GM12878 (cell line): ENCODE results near the gene NELL1.

Experiments used
- CEBPB ChIP-seq, 2 experiments: fragments of 150-350 bp in 1 of 2; IDR thresholded peaks; 2 replicates each; pipeline ENCODE4 v1.6.1; 2012 to 2014; ENCODE audit warnings: low read depth in 2 of 2, low read length in 2 of 2, borderline replicate concordance in 1 of 2, inconsistent platforms in 1 of 2
- ELK1 ChIP-seq: IDR thresholded peaks from 2 replicates; pipeline ENCODE4 v1.6.1; 2012; ENCODE audit warnings: low read depth, low read length, improper control_type of control experiment
- EZH2 ChIP-seq: IDR thresholded peaks from 2 replicates; pipeline ENCODE4 v1.6.1; 2012; ENCODE audit warnings: low read depth, mild to moderate bottlenecking, control low read depth, inconsistent platforms, low read length, borderline replicate concordance; ENCODE audit not compliant: control insufficient read depth
- KDM1A ChIP-seq: fragments of 200-600 bp; sonication (generic); IDR thresholded peaks from 2 replicates; pipeline ENCODE4 v1.6.1; 2016; ENCODE audit warnings: borderline replicate concordance
- MEF2A ChIP-seq: IDR thresholded peaks from 2 replicates; pipeline ENCODE4 v1.6.1; 2011; ENCODE audit warnings: low read depth, mild to moderate bottlenecking, low read length, moderate library complexity; ENCODE audit not compliant: insufficient read depth
- MXI1 ChIP-seq: fragments of 150-350 bp; IDR thresholded peaks from 2 replicates; pipeline ENCODE4 v1.6.1; 2011; ENCODE audit warnings: low read depth, mild to moderate bottlenecking, inconsistent platforms, low read length, improper control_type of control experiment
- RFX5 ChIP-seq: IDR thresholded peaks from 2 replicates; pipeline ENCODE4 v1.6.1; 2011; ENCODE audit warnings: low read depth, low read length, improper control_type of control experiment
- SMC3 ChIP-seq: IDR thresholded peaks from 2 replicates; pipeline ENCODE4 v1.6.1; 2011; ENCODE audit warnings: low read length, improper control_type of control experiment, borderline replicate concordance
- TAF1 ChIP-seq: IDR thresholded peaks from 2 replicates; pipeline ENCODE4 v1.6.1; 2011; ENCODE audit warnings: mild to moderate bottlenecking, low read depth, low read length, borderline replicate concordance
- TF ChIP-seq, protein P1 (sequence below): IDR thresholded peaks from 2 replicates; pipeline ENCODE4 v1.6.1; 2011; ENCODE audit warnings: low read depth, mild to moderate bottlenecking, low read length, moderate library complexity, borderline replicate concordance; ENCODE audit errors: extremely low read depth
- TF ChIP-seq, protein P2 (sequence below): fragments of 450-650 bp; formaldehyde crosslinking; IDR thresholded peaks from 2 replicates; pipeline ENCODE4 v1.5.0; 2022; ENCODE audit warnings: mild to moderate bottlenecking, missing genetic modification characterization

DNA sequence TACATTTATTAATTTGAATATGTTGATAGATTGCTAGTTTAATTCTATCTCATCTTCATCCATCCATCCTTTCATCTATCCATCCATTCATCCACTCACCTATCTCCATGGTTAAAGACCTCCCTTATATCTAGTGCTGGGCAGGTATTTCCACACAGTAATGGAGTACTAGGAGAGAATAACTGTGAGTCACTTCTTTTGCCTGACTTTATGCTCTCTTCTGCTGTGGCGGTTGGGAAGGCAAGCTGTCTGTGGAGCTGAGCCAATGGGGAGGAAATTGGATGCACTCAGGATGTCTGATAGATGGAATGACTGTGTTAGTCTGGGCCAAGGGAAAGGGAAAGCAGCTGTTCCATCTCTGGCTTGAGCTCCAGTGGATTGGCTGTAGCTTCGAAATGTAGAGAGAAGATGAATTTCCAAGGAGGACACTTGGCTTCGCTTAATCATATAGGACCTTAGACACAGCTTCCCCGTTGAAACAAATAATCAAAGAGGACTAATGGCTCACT, 60.3 kb downstream of the NELL1 start:
- TF ChIP-seq ELK1 (no peak), TAF1 (no peak), EZH2 (no peak), KDM1A (no peak), RFX5 (no peak), MEF2A (no peak), SMC3 (no peak), CEBPB (IDR thresholded peaks at IDR 0.05; ENCODE audit: borderline replicate concordance in 1 of 2, low read depth in 2 of 2, low read length in 2 of 2) (no peak), MXI1 (no peak)
- TF ChIP-seq, protein P1, sequence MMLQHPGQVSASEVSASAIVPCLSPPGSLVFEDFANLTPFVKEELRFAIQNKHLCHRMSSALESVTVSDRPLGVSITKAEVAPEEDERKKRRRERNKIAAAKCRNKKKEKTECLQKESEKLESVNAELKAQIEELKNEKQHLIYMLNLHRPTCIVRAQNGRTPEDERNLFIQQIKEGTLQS: no peak
- TF ChIP-seq, protein P2, sequence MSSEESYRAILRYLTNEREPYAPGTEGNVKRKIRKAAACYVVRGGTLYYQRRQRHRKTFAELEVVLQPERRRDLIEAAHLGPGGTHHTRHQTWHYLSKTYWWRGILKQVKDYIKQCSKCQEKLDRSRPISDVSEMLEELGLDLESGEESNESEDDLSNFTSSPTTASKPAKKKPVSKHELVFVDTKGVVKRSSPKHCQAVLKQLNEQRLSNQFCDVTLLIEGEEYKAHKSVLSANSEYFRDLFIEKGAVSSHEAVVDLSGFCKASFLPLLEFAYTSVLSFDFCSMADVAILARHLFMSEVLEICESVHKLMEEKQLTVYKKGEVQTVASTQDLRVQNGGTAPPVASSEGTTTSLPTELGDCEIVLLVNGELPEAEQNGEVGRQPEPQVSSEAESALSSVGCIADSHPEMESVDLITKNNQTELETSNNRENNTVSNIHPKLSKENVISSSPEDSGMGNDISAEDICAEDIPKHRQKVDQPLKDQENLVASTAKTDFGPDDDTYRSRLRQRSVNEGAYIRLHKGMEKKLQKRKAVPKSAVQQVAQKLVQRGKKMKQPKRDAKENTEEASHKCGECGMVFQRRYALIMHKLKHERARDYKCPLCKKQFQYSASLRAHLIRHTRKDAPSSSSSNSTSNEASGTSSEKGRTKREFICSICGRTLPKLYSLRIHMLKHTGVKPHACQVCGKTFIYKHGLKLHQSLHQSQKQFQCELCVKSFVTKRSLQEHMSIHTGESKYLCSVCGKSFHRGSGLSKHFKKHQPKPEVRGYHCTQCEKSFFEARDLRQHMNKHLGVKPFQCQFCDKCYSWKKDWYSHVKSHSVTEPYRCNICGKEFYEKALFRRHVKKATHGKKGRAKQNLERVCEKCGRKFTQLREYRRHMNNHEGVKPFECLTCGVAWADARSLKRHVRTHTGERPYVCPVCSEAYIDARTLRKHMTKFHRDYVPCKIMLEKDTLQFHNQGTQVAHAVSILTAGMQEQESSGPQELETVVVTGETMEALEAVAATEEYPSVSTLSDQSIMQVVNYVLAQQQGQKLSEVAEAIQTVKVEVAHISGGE (CRISPR knock-in tag): no peak
